ENCODE measurements around the gene ZNF771.

DNA sequence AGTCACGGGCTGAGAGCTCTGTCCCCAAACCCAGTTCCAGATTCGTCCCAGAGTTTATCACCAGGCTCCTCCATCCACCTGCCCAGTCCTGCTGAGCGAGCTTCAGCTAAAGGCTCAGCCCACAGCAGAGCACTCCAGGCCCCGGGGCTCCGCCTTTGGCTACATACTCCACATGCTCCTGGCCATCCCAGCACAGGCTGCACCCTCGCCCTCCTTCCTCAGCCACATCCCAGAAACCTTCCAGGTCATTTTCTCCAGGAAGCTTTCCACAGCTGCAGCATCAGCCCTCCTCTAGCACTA, 47.6 kb upstream of the ZNF771 start:
- TF ChIP-seq, protein P1, sequence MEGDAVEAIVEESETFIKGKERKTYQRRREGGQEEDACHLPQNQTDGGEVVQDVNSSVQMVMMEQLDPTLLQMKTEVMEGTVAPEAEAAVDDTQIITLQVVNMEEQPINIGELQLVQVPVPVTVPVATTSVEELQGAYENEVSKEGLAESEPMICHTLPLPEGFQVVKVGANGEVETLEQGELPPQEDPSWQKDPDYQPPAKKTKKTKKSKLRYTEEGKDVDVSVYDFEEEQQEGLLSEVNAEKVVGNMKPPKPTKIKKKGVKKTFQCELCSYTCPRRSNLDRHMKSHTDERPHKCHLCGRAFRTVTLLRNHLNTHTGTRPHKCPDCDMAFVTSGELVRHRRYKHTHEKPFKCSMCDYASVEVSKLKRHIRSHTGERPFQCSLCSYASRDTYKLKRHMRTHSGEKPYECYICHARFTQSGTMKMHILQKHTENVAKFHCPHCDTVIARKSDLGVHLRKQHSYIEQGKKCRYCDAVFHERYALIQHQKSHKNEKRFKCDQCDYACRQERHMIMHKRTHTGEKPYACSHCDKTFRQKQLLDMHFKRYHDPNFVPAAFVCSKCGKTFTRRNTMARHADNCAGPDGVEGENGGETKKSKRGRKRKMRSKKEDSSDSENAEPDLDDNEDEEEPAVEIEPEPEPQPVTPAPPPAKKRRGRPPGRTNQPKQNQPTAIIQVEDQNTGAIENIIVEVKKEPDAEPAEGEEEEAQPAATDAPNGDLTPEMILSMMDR (conservative IDR thresholded peaks at IDR 0.05; ENCODE audit: low read depth in 2 of 2) = no peak
- TF ChIP-seq POLR2AphosphoS5 (IDR thresholded peaks at IDR 0.05; ENCODE audit: low read depth) = no peak
